Effector CD4-positive, alpha-beta T cell (primary cell): ENCODE measurements around the gene SPECC1.
"Not testable (repeated sequence)": the region's sequence is repeated elsewhere in the genome, so short reads cannot be mapped to it uniquely, and the experiment has no call there.

Experiments used
- DNase-seq: peaks from one replicate; pipeline ENCODE4 v3.0.0-alpha.2; 2020

SPECC1 gene

GRCh38 chr17:20213449-20213848 is 204.3 kb downstream of the SPECC1 start:
- DNase-seq = no peak

GRCh38 chr17:20214794-20215193 is 205.6 kb downstream of the SPECC1 start:
- no peak for DNase-seq

GRCh38 chr17:20216154-20216815 is 207.1 kb downstream of the SPECC1 start:
- no peak for DNase-seq

- DNase-seq = no peak
These were observed 207.7 kb downstream of the SPECC1 start for GRCh38 chr17:20216853-20217252.

GRCh38 chr17:20217677-20218076 is 208.5 kb downstream of the SPECC1 start:
- DNase-seq = no peak

GRCh38 chr17:20218272-20218671 is 209.1 kb downstream of the SPECC1 start:
- no peak for DNase-seq

GRCh38 chr17:20223808-20224328 is 214.7 kb downstream of the SPECC1 start:
- DNase-seq = no peak

GRCh38 chr17:20224379-20224778 is 215.2 kb downstream of the SPECC1 start:
- no peak for DNase-seq

- DNase-seq = no peak
These were observed 216.3 kb downstream of the SPECC1 start for GRCh38 chr17:20225162-20226115.

GRCh38 chr17:20226814-20227482 is 217.8 kb downstream of the SPECC1 start:
- DNase-seq = peak; percentile 60

GRCh38 chr17:20227720-20228370 is 218.7 kb downstream of the SPECC1 start:
- not testable (repeated sequence) for DNase-seq

- no peak for DNase-seq
These were observed 219.3 kb downstream of the SPECC1 start for GRCh38 chr17:20228410-20228809.

- no peak for DNase-seq
These were observed 219.7 kb downstream of the SPECC1 start for GRCh38 chr17:20228860-20229259.

GRCh38 chr17:20230924-20231323 is 221.8 kb downstream of the SPECC1 start:
- no peak for DNase-seq

GRCh38 chr17:20232611-20233010 is 223.5 kb downstream of the SPECC1 start:
- DNase-seq = no peak

- no peak for DNase-seq
These were observed 225.1 kb downstream of the SPECC1 start for GRCh38 chr17:20234276-20234675.

- DNase-seq = no peak
These were observed 226.6 kb downstream of the SPECC1 start for GRCh38 chr17:20235747-20236146.

- DNase-seq = no peak
These were observed 227.5 kb downstream of the SPECC1 start for GRCh38 chr17:20236578-20237227.

GRCh38 chr17:20239776-20240175 is 230.6 kb downstream of the SPECC1 start:
- not testable (repeated sequence) for DNase-seq

GRCh38 chr17:20241855-20242254 is 232.7 kb downstream of the SPECC1 start:
- DNase-seq = no peak

GRCh38 chr17:20242271-20242670 is 233.1 kb downstream of the SPECC1 start:
- no peak for DNase-seq

- DNase-seq = no peak
These were observed 234.4 kb downstream of the SPECC1 start for GRCh38 chr17:20243524-20243923.
